Neuronal stem cell (in vitro differentiated cells): ENCODE measurements around the gene OR2A12.
"Not testable (repeated sequence)": the region's sequence is repeated elsewhere in the genome, so short reads cannot be mapped to it uniquely, and the experiment has no call there.

Experiments
- DNase-seq: peaks from one replicate; pipeline ENCODE4 v3.0.0-alpha.2; 2013; ENCODE audit warnings: low spot score
- H2AFZ ChIP-seq: one replicate; pipeline ENCODE4 v1.6.1; 2013; ENCODE audit warnings: mild to moderate bottlenecking, low read length, inconsistent platforms
- H2AK5ac ChIP-seq: 2 replicates; pipeline ENCODE4 v1.6.1; 2013; ENCODE audit warnings: low read depth, mild to moderate bottlenecking, inconsistent platforms, low read length, moderate library complexity, mixed read lengths
- H2BK120ac ChIP-seq: 2 replicates; pipeline ENCODE4 v1.6.1; 2013; ENCODE audit warnings: low read depth, mild to moderate bottlenecking, inconsistent platforms, low read length, moderate library complexity, mixed read lengths
- H2BK12ac ChIP-seq: one replicate; pipeline ENCODE4 v1.6.1; 2013; ENCODE audit warnings: low read length, inconsistent platforms
- H2BK15ac ChIP-seq: 2 replicates; pipeline ENCODE4 v1.6.1; 2013; ENCODE audit warnings: mild to moderate bottlenecking, low read length, inconsistent platforms, mixed read lengths
- H2BK5ac ChIP-seq: one replicate; pipeline ENCODE4 v1.6.1; 2013; ENCODE audit warnings: inconsistent platforms, mild to moderate bottlenecking, low read length, moderate library complexity
- H3K14ac ChIP-seq: one replicate; pipeline ENCODE4 v1.6.1; 2013; ENCODE audit warnings: low read length, inconsistent platforms
- H3K18ac ChIP-seq: 2 replicates; pipeline ENCODE4 v1.6.1; 2013; ENCODE audit warnings: low read length, inconsistent platforms
- H3K23ac ChIP-seq: 2 replicates; pipeline ENCODE4 v1.6.1; 2013; ENCODE audit warnings: low read depth, mild to moderate bottlenecking, mixed read lengths, low read length, inconsistent platforms; ENCODE audit not compliant: poor library complexity
- H3K27ac ChIP-seq: replicated peaks from 3 replicates; pipeline ENCODE4 v1.5.1; 2013; ENCODE audit warnings: low read length, inconsistent platforms
- H3K27me3 ChIP-seq, 3 experiments: 2 replicates each; pipeline ENCODE4 v1.6.1; 2013; ENCODE audit warnings: low read length in 3 of 3, mild to moderate bottlenecking in 2 of 3, inconsistent platforms in 1 of 3, low read depth in 1 of 3, mixed read lengths in 1 of 3, moderate library complexity in 1 of 3; ENCODE audit not compliant: control insufficient read depth in 3 of 3, insufficient read depth in 3 of 3
- H3K36me3 ChIP-seq, 2 donors: replicated peaks in 1 of 2; 2 replicates each; pipeline ENCODE4 v1.6.1; 2013; ENCODE audit warnings: low read length in 2 of 2; ENCODE audit not compliant: control insufficient read depth in 2 of 2, insufficient read depth in 2 of 2
- H3K4ac ChIP-seq: 2 replicates; pipeline ENCODE4 v1.6.1; 2013; ENCODE audit warnings: inconsistent platforms, mild to moderate bottlenecking, low read length, moderate library complexity
- H3K4me1 ChIP-seq, 2 donors: 1 replicate in 1 of 2; 2 replicates in 1 of 2; pipeline ENCODE4 v1.6.1; 2013; ENCODE audit warnings: low read length in 2 of 2, low read depth in 1 of 2; ENCODE audit not compliant: control insufficient read depth in 2 of 2, insufficient read depth in 1 of 2
- H3K4me2 ChIP-seq: one replicate; pipeline ENCODE4 v1.6.1; 2013; ENCODE audit warnings: mild to moderate bottlenecking, low read length, inconsistent platforms; ENCODE audit not compliant: insufficient read depth, poor library complexity, severe bottlenecking
- H3K4me3 ChIP-seq, 2 donors: 2 replicates each; pipeline ENCODE4 v1.5.1; 2013; ENCODE audit warnings: low read length in 2 of 2, mild to moderate bottlenecking in 2 of 2, inconsistent platforms in 1 of 2, moderate library complexity in 1 of 2
- H3K79me1 ChIP-seq: one replicate; pipeline ENCODE4 v1.6.1; 2013; ENCODE audit warnings: low read depth, mild to moderate bottlenecking, inconsistent platforms, low read length, moderate library complexity
- H3K9ac ChIP-seq: one replicate; pipeline ENCODE4 v1.6.1; 2013; ENCODE audit warnings: mild to moderate bottlenecking, low read depth, low read length, inconsistent platforms; ENCODE audit not compliant: poor library complexity
- H3K9me3 ChIP-seq, 2 donors: replicated peaks in 1 of 2; 2 replicates each; pipeline versions ENCODE3 to v1.6.1; 2013; ENCODE audit warnings: low read length in 2 of 2, mild to moderate bottlenecking in 2 of 2, inconsistent platforms in 1 of 2, low read depth in 1 of 2, mixed read lengths in 1 of 2, moderate library complexity in 1 of 2; ENCODE audit not compliant: control insufficient read depth in 2 of 2, insufficient read depth in 1 of 2
- H4K8ac ChIP-seq: one replicate; pipeline ENCODE4 v1.6.1; 2013; ENCODE audit warnings: low read depth, mild to moderate bottlenecking, inconsistent platforms, low read length, moderate library complexity
- H4K91ac ChIP-seq: one replicate; pipeline ENCODE4 v1.6.1; 2013; ENCODE audit warnings: low read length, low read depth, mild to moderate bottlenecking, inconsistent platforms; ENCODE audit not compliant: poor library complexity
- WGBS, 2 donors: extraction: QIAGEN DNeasy Blood & Tissue Kit; methylation state at CpG; one replicate each; pipeline ENCODE4 v1.1.7; 2013; ENCODE audit warnings: missing lambda C conversion rate in 2 of 2, mixed read lengths in 1 of 2; ENCODE audit not compliant: insufficient read length in 2 of 2, insufficient replicate concordance in 1 of 2; ENCODE audit errors: extremely low coverage in 2 of 2; 5-methylcytosine and 5-hydroxymethylcytosine counted together

The OR2A12 gene

DNA sequence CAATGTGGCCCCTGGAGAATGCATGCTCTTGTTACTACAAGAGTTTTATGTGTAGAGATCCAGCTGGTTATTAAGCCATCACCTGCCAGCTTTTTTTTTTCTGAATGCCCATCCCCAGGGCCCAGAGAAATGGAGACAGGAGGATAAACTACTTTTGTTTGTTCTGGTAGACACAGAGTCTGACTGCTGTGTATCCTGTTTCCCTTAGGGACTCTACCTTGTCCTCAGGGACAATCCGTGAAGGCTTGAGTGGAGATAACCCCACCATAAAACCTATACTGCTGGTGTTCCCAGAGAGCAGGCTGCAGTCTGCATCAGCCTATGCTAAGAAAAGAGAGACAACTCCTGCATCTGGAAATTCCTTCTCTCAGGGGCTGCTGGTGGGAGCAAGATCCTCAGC, 37.4 kb upstream of the OR2A12 start, which contains the start of gene OR2A5:
Gene OR2A5, plus strand, starts transcription at position 301 of the 400 bp plus-strand sequence. CDS start 1,454 bp downstream, outside the sequence.
- no peak within 1 kb of the TSS for H3K23ac ChIP-seq
- H2BK15ac ChIP-seq: no peak within 1 kb of the TSS
- H3K14ac ChIP-seq: no peak within 1 kb of the TSS
- no peak within 1 kb of the TSS for H3K4ac ChIP-seq
- no peak within 1 kb of the TSS for H3K9ac ChIP-seq
- no peak within 1 kb of the TSS for H3K18ac ChIP-seq
- H3K79me1 ChIP-seq: no peaks in the 10 kb centered on the region
- WGBS, 2 donors: no CpG with 5 or more reads among the region's 1 CpG
- no peaks in the 10 kb centered on the region for H3K27me3 ChIP-seq
- no peak within 1 kb of the TSS for H2AK5ac ChIP-seq
- no peak within 1 kb of the TSS for H4K91ac ChIP-seq
- no peak for DNase-seq
- no peak within 1 kb of the TSS for H4K8ac ChIP-seq
- H3K27ac ChIP-seq: no peak within 1 kb of the TSS
- no peaks in the 10 kb centered on the region for H3K36me3 ChIP-seq
- no peak within 1 kb of the TSS for H2AFZ ChIP-seq
- no peak within 1 kb of the TSS for H3K4me3 ChIP-seq
- H3K4me1 ChIP-seq: no peaks in the 10 kb centered on the region
- H3K4me2 ChIP-seq: no peak within 1 kb of the TSS
- H3K9me3 ChIP-seq: no peaks in the 10 kb centered on the region
- H2BK120ac ChIP-seq: no peak within 1 kb of the TSS
- H2BK12ac ChIP-seq: no peak within 1 kb of the TSS
- H2BK5ac ChIP-seq: no peak within 1 kb of the TSS

DNA sequence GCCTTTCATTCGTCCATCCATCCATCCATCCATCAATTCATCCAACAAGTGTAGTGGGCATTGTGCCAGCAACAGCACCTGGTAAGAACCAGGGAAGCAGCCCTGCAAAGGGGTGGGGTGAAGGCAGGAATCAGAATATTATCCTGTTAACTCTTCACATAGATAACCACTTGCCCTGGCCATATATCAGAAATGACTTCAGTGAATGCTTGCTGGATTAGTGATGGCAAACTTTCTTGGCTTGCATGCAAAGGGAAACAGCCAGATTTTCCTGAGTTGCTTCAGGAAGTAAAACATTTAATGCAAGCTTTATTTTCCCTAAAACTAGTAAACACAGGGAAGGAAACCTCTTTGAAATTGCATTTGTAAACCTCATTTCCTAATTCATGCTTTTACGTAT, 36.6 kb upstream of the OR2A12 start:
- Histone ChIP-seq H3K79me1 (no peaks in the 10 kb centered on the region), H3K9ac (no peak overlapping the region), H2BK5ac (no peak overlapping the region), H4K91ac (no peak overlapping the region), H2AK5ac (no peak overlapping the region), H3K4ac (no peak overlapping the region), H3K9me3 (no peaks in the 10 kb centered on the region), H2BK120ac (no peak overlapping the region), H3K23ac (no peak overlapping the region), H3K27me3 (no peaks in the 10 kb centered on the region), H2BK15ac (no peak overlapping the region), H2AFZ (no peak overlapping the region), H2BK12ac (no peak overlapping the region), H3K4me3 (no peak overlapping the region), H3K4me1 (no peaks in the 10 kb centered on the region), H3K4me2 (no peak overlapping the region), H3K18ac (no peak overlapping the region), H3K27ac (no peak overlapping the region), H3K14ac (no peak overlapping the region), H3K36me3 (no peaks in the 10 kb centered on the region), H4K8ac (no peak overlapping the region)
- no peak for DNase-seq
- no CpG with 5 or more reads among the region's 2 CpGs for whole genome bisulfite sequencing, 2 donors

DNA sequence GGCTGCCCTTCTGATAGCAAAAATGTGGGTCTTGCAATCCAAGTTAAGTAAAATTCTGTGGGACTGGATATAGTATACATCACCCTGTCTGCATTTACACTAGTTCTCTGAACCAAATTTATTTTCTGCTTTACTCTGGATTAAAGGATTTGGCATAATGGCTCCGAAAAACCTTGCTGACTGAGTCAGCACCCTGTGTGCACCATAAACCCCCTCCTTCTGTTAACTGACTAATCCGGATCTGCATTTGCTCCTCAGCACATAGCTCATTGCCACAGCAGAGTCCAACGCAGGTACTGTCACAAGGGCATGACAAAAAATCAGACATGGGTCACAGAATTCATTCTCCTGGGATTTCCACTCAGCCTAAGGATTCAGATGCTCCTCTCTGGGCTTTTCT, 36.0 kb upstream of the OR2A12 start:
- H2BK15ac ChIP-seq: no peak overlapping the region

DNA sequence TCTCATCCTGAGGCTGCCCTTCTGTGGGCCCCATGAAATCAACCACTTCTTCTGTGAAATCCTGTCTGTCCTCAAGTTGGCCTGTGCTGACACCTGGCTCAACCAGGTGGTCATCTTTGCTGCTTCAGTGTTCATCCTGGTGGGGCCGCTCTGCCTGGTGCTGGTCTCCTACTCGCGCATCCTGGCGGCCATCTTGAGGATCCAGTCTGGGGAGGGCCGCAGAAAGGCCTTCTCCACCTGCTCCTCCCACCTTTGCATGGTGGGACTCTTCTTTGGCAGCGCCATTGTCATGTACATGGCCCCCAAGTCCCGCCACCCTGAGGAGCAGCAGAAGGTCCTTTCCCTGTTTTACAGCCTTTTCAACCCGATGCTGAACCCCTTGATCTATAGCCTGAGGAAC, 35.2 kb upstream of the OR2A12 start:
- not testable (repeated sequence) for H3K36me3 ChIP-seq, H2BK15ac ChIP-seq, H2AFZ ChIP-seq, H3K4me1 ChIP-seq, H3K27me3 ChIP-seq, H3K79me1 ChIP-seq, H3K4me3 ChIP-seq, H2BK12ac ChIP-seq, DNase-seq, H3K9me3 ChIP-seq, H4K8ac ChIP-seq, H3K4ac ChIP-seq, H3K27ac ChIP-seq, H2BK5ac ChIP-seq, H2BK120ac ChIP-seq, H2AK5ac ChIP-seq, H3K4me2 ChIP-seq, H4K91ac ChIP-seq, H3K9ac ChIP-seq, H3K18ac ChIP-seq, H3K14ac ChIP-seq, H3K23ac ChIP-seq
- WGBS, 2 donors: no CpG with 5 or more reads among the region's 8 CpGs

More for the DNA sequence above, 36.0 kb upstream of the OR2A12 start:
- Histone ChIP-seq H2AK5ac (no peak overlapping the region), H2BK5ac (no peak overlapping the region), H2AFZ (no peak overlapping the region), H4K91ac (no peak overlapping the region), H2BK12ac (no peak overlapping the region), H3K23ac (no peak overlapping the region), H3K9me3 (no peaks in the 10 kb centered on the region), H3K14ac (no peak overlapping the region), H3K36me3 (no peaks in the 10 kb centered on the region), H3K27me3 (no peaks in the 10 kb centered on the region), H3K18ac (no peak overlapping the region), H3K9ac (no peak overlapping the region), H2BK120ac (no peak overlapping the region), H4K8ac (no peak overlapping the region), H3K4me2 (no peak overlapping the region), H3K79me1 (no peaks in the 10 kb centered on the region), H3K27ac (no peak overlapping the region), H3K4me1 (no peaks in the 10 kb centered on the region), H3K4me3 (no peak overlapping the region), H3K4ac (no peak overlapping the region)
- no peak for DNase-seq
- WGBS, 2 donors: no CpG with 5 or more reads among the region's 3 CpGs
